22Rv1 (cell line): ENCODE measurements around the gene UCP2.

Source experiments
- H3K27ac ChIP-seq: fragments of 450-650 bp; 2 replicates; pipeline ENCODE4 v1.5.1; 2017
- CTCF ChIP-seq: fragments of 450-650 bp; IDR thresholded peaks from 2 replicates; pipeline ENCODE4 v1.5.1; 2017; ENCODE audit warnings: mild to moderate bottlenecking
- ZFX ChIP-seq: fragments of 450-650 bp; IDR thresholded peaks from 2 replicates; pipeline ENCODE4 v1.6.1; 2017; ENCODE audit warnings: antibody characterized with exemption, borderline replicate concordance

UCP2 gene

GRCh38 chr11:73956876-73957653 lies 25.6 kb downstream of the UCP2 start:
- TF ChIP-seq CTCF (no peak), ZFX (no peak)
- no peak overlapping the region for H3K27ac ChIP-seq

- TF ChIP-seq CTCF (no peak), ZFX (no peak)
- no peak overlapping the region for H3K27ac ChIP-seq
Observed at GRCh38 chr11:73951797-73952196, 30.8 kb downstream of the UCP2 start.

GRCh38 chr11:73950869-73951710 lies 31.6 kb downstream of the UCP2 start, which contains the start of gene DNAJB13:
Gene DNAJB13, plus strand, starts transcription at chr11:73951026. Its CDS starts 44 bp downstream, at chr11:73951070.
- TF ChIP-seq ZFX (no peak), CTCF (no peak)
- no peak within 1 kb of the TSS for H3K27ac ChIP-seq

GRCh38 chr11:73949912-73950311 lies 32.7 kb downstream of the UCP2 start:
- H3K27ac ChIP-seq, result no peak overlapping the region
- TF ChIP-seq ZFX (no peak), CTCF (no peak)

- TF ChIP-seq CTCF (no peak), ZFX (no peak)
- H3K27ac ChIP-seq, result no peak overlapping the region
Observed at GRCh38 chr11:73949246-73949645, 33.4 kb downstream of the UCP2 start.

GRCh38 chr11:73946798-73947458 lies 35.7 kb downstream of the UCP2 start:
- TF ChIP-seq CTCF, result no peak
- TF ChIP-seq ZFX, result no peak

More at GRCh38 chr11:73946798-73947458, 35.7 kb downstream of the UCP2 start:
- H3K27ac ChIP-seq, result no peak overlapping the region
